ENCODE data around the gene NAE1.
"Not testable (repeated sequence)": the region's sequence is repeated elsewhere in the genome, so short reads cannot be mapped to it uniquely, and the experiment has no call there.

Gene NAE1

GRCh38 chr16:66830422-66831404, at the start of gene NAE1:
NAE1 (minus strand) TSS chr16:66830976; CDS start chr16:66830899, 77 bp downstream.
- DNase-seq = peak; percentile 38

DNA sequence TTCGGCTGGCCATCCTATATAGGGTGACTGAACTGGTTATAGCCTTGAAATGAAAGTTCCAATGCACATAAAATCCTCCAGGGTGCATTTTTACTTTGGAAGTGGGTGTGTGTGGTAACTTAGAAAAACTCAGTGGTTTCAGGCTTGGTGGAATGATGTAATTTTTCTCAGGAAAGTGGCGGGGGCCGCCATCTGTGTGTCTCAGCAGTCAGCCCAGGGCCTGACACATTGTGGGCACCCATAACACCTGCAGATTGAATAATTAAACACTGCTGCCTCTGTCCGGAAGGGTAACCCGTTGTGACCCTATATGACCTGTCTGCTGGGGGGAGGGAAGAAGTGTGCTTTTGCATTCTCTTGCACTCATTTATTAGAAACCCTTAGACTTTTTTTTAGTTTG, 47.3 kb upstream of the NAE1 start:
- no peak for DNase-seq

DNA sequence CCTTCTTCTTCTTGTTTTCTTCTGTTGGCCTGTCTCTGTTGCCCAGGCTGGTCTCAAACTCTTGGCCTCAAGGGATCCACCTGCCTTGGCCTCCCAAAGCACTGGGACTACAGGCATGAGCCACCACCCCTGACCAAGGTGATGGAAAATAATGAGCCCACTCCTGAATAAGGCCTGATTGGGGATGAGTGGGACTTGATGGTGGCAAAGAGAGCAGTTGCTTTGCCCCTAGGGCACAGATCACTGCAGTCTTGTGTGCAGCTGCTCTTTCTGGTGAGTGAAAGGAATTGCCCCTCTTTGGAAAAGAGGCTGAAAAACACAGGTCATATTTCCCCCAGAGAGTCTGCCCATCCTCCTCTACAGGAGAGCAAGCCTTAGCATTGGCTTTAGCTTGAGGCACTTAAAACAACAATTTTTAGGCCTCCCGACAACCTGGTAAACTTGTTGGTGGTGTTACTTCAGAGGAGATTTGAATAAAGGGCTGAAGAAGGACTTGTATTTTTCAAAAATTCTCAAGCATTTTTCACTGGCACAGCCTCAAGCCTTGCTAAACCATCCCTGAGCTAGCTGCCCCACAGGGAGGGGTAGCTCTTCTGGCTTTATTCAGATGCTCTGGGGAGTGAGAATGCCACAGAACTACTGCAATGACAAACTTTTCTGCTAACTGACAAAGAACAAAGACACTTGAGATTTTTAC, 43.5 kb upstream of the NAE1 start:
- no peak for DNase-seq

DNA sequence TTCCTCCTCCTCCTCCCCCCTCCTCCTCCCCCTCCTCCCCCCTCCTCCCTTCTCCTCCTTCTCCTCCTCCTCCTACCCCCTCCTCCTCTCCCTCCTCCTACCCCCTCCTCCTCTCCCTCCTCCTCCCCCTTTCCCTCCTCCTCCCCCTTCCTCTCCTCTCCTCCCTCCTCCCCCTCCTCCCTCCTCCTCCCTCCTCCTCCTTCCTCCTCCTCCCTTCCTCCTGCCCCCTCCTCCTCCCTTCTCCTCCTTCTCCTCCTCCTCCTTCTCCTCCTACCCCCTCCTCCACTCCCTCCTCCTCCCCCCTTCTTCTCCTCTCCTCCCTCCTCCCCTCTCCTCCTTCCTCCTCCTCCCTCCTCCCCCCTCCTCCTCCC, 42.9 kb upstream of the NAE1 start:
- no peak for DNase-seq

- DNase-seq = no peak
These were observed 42.3 kb upstream of the NAE1 start for GRCh38 chr16:66872943-66873684.

DNA sequence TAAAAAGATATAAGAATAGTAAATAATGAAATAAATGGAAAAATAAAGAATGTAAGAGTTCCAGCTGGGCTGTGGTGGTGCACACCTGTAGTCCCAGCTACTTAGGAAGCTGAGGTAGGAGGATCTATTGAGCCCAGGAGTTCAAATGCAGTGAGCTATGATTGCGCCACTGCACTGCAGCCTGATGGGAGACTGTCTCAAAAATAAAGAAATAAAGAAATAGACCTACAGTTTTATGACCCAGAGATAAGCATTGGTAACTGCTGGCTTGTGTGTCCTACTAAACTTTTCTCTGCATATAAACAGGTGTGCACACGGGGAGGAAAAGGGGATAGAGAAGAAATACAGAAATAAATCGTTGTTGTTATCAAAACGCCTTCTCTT, 41.8 kb upstream of the NAE1 start:
- no peak for DNase-seq

GRCh38 chr16:66871840-66872239, 41.1 kb upstream of the NAE1 start:
- DNase-seq = no peak

DNA sequence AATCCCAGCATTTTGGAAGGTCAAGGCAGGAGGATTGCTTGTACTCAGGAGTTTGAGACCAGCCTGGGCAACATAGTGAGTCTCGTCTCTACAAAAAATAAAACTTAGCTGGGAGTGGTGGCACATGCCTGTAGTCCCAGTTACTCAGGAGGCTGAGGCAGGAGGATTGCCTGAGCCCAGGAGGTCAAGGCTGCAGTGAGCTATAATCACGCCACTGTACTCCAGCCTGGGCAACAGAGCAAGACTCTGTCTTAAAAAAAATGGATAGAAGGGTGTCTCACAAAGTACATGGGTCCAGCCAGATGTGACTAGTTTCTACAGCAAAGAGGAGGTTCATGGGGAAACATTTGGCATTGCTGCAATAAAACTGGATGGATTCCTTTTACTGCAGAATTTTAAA, 40.6 kb upstream of the NAE1 start:
- DNase-seq = not testable (repeated sequence)

DNA sequence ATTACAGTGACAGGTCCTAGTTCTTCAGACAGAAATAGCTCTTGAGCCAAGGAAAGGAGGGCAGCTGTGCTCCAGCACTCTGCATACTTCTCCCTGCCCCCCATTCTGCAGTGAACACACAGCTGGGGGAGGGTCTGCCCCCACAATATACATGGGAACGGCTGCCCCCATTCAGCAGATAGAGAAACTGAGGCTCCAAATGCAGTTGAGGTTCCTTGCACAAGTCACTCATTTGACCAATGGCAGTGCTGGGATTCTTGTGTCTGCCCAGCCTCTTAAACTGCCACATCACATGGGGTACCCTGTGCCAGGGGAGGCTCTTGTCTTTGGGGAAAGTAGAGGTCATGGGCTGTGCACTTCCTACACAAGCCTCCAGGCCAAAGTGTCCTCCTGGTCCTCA, 38.6 kb upstream of the NAE1 start:
- no peak for DNase-seq

DNA sequence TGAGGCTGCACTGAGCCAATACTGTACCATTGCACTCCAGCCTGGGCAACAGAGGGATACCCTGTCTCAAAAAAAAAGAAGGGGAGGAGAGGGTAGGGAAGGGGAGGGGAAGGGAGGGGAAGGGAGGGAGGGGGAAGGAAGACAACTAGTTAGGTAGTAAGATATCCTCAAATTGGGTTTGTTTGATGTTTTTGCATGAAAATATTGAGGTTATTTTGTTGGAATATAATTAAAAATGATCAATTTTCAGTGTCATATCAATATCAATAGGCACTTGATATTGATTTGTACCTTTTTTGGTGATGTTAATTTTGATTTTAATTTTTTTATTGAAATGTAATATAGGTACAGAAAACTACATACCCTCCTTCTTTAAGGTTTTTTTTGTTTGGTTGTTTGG, 32.9 kb upstream of the NAE1 start:
- DNase-seq = no peak

DNA sequence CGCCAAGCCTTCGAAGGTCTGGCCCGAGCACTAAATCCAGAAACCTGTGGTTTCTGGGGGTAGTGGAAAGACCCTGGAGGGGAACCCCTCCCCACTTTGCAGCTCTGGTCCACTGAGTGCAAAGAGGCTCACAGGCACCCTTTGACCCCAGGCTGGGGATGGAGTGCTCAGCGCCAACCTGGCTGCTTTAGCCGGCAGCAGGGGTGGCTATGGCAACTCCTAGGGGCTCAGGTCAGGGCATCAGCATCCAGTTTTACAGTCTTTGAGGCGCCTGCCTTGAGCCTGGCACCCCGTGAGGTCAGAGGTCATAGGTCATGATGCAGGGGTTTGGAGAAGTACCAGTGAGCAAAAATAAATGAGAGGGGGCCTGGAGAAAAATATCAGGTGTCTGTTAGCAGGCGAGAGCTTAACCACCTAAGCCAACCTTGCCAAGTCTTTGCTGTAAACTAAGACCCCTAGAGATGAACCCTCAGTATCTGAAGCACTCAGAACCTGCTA, 31.3 kb upstream of the NAE1 start:
- DNase-seq = no peak

DNA sequence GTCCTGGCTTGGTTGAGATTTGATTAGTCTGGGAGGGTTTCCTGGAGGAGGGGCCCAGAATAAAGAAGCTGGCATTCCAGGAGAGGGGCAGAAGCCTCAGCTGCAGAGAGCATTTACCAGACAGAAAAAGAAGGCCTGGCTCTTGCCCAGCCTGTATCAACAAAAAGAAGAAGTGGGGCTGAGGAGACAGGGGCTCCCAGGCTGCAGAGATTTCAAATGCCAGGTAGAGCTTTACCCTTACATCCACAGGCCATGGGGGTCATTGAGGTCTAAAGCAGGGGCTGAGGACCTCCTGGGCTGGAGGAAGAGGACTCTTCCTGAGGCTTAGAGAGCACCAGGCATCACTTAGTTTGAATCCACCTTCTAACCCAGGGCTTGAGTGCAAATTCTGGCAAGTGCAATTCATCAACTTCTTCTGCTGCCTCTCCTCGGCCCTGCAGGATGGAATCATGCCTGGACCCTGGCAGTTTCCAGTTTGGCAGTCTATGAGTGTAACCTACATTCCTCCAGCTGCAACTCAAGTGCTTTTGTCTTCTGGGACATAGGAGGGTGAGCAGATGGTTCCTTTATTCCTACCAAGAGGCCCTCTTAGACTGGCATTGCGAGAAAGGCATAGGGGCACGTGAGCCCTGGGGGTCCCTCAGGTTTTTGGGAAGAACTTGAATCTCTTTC, 28.8 kb upstream of the NAE1 start:
- no peak for DNase-seq

- DNase-seq = no peak
These were observed 28.1 kb upstream of the NAE1 start for GRCh38 chr16:66858740-66859396.

GRCh38 chr16:66857437-66857836, 26.7 kb upstream of the NAE1 start:
- no peak for DNase-seq

- DNase-seq = no peak
These were observed 26.0 kb upstream of the NAE1 start for GRCh38 chr16:66856801-66857200.

DNA sequence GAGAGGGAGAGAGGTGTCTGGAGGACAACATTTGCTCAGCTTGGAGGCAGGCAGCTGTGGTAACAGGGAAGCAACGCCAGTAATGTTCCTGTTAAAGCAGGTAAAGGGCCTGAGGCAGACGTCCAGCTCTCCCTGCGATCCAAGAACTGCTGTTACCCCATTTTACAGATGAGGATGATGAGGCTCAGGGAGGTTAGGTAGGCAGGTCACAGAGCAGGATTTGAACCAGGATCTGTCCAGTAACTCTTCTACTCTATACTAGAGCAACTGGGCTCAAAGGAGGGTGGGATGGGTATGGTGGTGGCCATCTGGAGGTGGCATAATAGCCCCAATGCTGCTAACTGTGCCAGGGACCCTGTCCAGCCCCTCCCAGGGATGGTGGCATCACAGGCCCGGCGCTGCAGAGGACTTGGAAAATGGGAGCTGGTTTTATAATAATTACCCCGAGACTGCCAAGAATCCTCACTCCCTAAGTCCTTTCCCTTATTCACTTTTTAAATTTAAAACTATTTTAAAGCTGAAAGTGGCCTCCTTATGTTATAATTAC, 25.5 kb upstream of the NAE1 start:
- DNase-seq = no peak

- no peak for DNase-seq
These were observed 22.7 kb upstream of the NAE1 start for GRCh38 chr16:66853261-66854139.

GRCh38 chr16:66851166-66851964, 20.6 kb upstream of the NAE1 start:
- no peak for DNase-seq

GRCh38 chr16:66850115-66850815, 19.5 kb upstream of the NAE1 start:
- DNase-seq = no peak
